MCF 10A (cell line): ENCODE data around the gene ZNF512. TPM values are rescaled to one million over a fixed set of nuclear protein-coding genes. Genes with fewer than 3 reads are reported as not detected.
"Not testable (repeated sequence)": the region's sequence is repeated elsewhere in the genome, so short reads cannot be mapped to it uniquely, and the experiment has no call there.

Experiments
- BruUV-seq: library from RNA; stranded (reverse); fragments of 400-500 nt; replicated peaks from 2 replicates; lab custom pipeline; 2021; lab: Mats Ljungman, UMichigan
- CTCF ChIA-PET: fragments of 300-600 bp; sonication (Branson Sonifier 250); formaldehyde crosslinking; extraction: SDS; loops from one replicate; lab custom pipeline; 2021; ENCODE audit warnings: antibody characterized with exemption, inconsistent platforms; lab: Yijun Ruan, JAX
- POLR2A ChIA-PET: fragments of 300-600, 350-650 bp; sonication (Branson Sonifier 250); formaldehyde crosslinking; extraction: SDS; loops from one replicate; lab custom pipeline; 2020; ENCODE audit warnings: antibody characterized with exemption, inconsistent platforms; lab: Yijun Ruan, JAX
- DNase-seq: peaks from one replicate; pipeline ENCODE4 v3.0.0-alpha.2; 2018; ENCODE audit not compliant: unreplicated experiment
- H3K27ac Mint-ChIP-seq: one replicate; pipeline ENCODE4 v1.8.0; 2022; ENCODE audit warnings: mild to moderate bottlenecking, low read depth, mixed read lengths; ENCODE audit not compliant: unreplicated experiment
- H3K27me3 Mint-ChIP-seq: one replicate; pipeline ENCODE4 v1.8.0; 2022; ENCODE audit warnings: mixed read lengths; ENCODE audit not compliant: insufficient read depth, unreplicated experiment
- H3K36me3 Mint-ChIP-seq: one replicate; pipeline ENCODE4 v1.8.0; 2022; ENCODE audit warnings: mild to moderate bottlenecking, moderate library complexity, mixed read lengths; ENCODE audit not compliant: insufficient read depth, unreplicated experiment
- H3K4me1 Mint-ChIP-seq: one replicate; pipeline ENCODE4 v1.8.0; 2022; ENCODE audit warnings: mixed read lengths; ENCODE audit not compliant: insufficient read depth, unreplicated experiment
- H3K4me3 Mint-ChIP-seq: one replicate; pipeline ENCODE4 v1.8.0; 2022; ENCODE audit warnings: mild to moderate bottlenecking, moderate library complexity, mixed read lengths; ENCODE audit not compliant: unreplicated experiment
- H3K9me3 Mint-ChIP-seq: one replicate; pipeline ENCODE4 v1.8.0; 2022; ENCODE audit warnings: mixed read lengths; ENCODE audit not compliant: unreplicated experiment
- CTCF ChIP-seq: fragments of 200-600 bp; IDR thresholded peaks from one replicate; pipeline ENCODE4 v1.8.0; 2022; ENCODE audit warnings: antibody characterized with exemption, mild to moderate bottlenecking; ENCODE audit not compliant: unreplicated experiment
- intact Hi-C: fragments of 100-400 bp; cut with micrococcal nuclease; formaldehyde crosslinking; loops from 2 replicates; pipeline ENCODE4 v1.14.1; 2022
- total RNA-seq: library from RNA; stranded (reverse); gene quantifications from 2 replicates; pipeline ENCODE4 v1.2.3, GENCODE V29; 2022

ZNF512 gene
- total RNA-seq, 1 experiment from 2014 or later = 19.9 TPM

GRCh38 chr2:27552941-27553340, 29.9 kb upstream of the ZNF512 start:
- CTCF ChIA-PET = no interaction called here
- H3K27ac Mint-ChIP-seq = no peak overlapping the region
- DNase-seq = no peak
- H3K27me3 Mint-ChIP-seq = no peaks in the 10 kb centered on the region
- no TSS peak for BruUV-seq
- POLR2A ChIA-PET = interaction anchor here (0.9 to 1.1 kb wide), 2 partner anchors 8 to 11 kb away, joined by 3 to 4 read pairs; no protein-coding TSS in a partner anchor
- no peak overlapping the region for H3K4me3 Mint-ChIP-seq
- H3K9me3 Mint-ChIP-seq = no peaks in the 10 kb centered on the region
- intact Hi-C loops = no loop called here
- no peaks in the 10 kb centered on the region for H3K4me1 Mint-ChIP-seq
- no peak for TF ChIP-seq CTCF
- no peaks in the 10 kb centered on the region for H3K36me3 Mint-ChIP-seq

GRCh38 chr2:27554451-27554850, 28.4 kb upstream of the ZNF512 start:
- BruUV-seq, H3K4me1 Mint-ChIP-seq, H3K4me3 Mint-ChIP-seq, H3K27me3 Mint-ChIP-seq, intact Hi-C loops, H3K9me3 Mint-ChIP-seq, DNase-seq, H3K27ac Mint-ChIP-seq, H3K36me3 Mint-ChIP-seq, CTCF ChIA-PET: not testable (repeated sequence)
- POLR2A ChIA-PET = interaction anchor here (0.7 kb wide), 1 partner anchor 28 kb away, joined by 6 read pairs; the partner anchor contains the start of gene ZNF512

GRCh38 chr2:27559228-27559627, 23.6 kb upstream of the ZNF512 start:
- Mint-ChIP-seq H3K9me3 (no peaks in the 10 kb centered on the region), H3K27ac (no peak overlapping the region), H3K4me1 (no peaks in the 10 kb centered on the region), H3K4me3 (no peak overlapping the region), H3K27me3 (no peaks in the 10 kb centered on the region), H3K36me3 (no peaks in the 10 kb centered on the region)
- DNase-seq = no peak
- intact Hi-C loops = no loop called here
- BruUV-seq = no TSS peak
- TF ChIP-seq CTCF = no peak
- POLR2A ChIA-PET = no interaction called here
- CTCF ChIA-PET = no interaction called here

GRCh38 chr2:27561060-27561459, 21.8 kb upstream of the ZNF512 start:
- CTCF ChIA-PET = no interaction called here
- no peak for TF ChIP-seq CTCF
- H3K4me1 Mint-ChIP-seq = peaks cover 2% of the 10 kb centered on the region
- no peaks in the 10 kb centered on the region for H3K9me3 Mint-ChIP-seq
- H3K36me3 Mint-ChIP-seq = no peaks in the 10 kb centered on the region
- BruUV-seq = no TSS peak
- H3K27ac Mint-ChIP-seq = no peak overlapping the region
- no peaks in the 10 kb centered on the region for H3K27me3 Mint-ChIP-seq
- no peak overlapping the region for H3K4me3 Mint-ChIP-seq
- POLR2A ChIA-PET = interaction anchor here (1.4 kb wide), 1 partner anchor 9 kb away, joined by 3 read pairs; no protein-coding TSS in a partner anchor
- no peak for DNase-seq
- intact Hi-C loops = no loop called here

- H3K36me3 Mint-ChIP-seq = no peaks in the 10 kb centered on the region
- H3K27me3 Mint-ChIP-seq = no peaks in the 10 kb centered on the region
- ChIA-PET POLR2A (interaction anchor here (0.6 kb wide), 1 partner anchor 1051 kb away, joined by 3 read pairs; no protein-coding TSS in a partner anchor), CTCF (interaction anchor here (0.6 kb wide), 1 partner anchor 40 kb away, joined by 4 read pairs; no protein-coding TSS in a partner anchor)
- peaks cover 6% of the 10 kb centered on the region for H3K4me1 Mint-ChIP-seq
- no TSS peak for BruUV-seq
- H3K4me3 Mint-ChIP-seq = no peak overlapping the region
- H3K27ac Mint-ChIP-seq = peak overlapping the region; percentile 13
- peak; percentile 11 for DNase-seq
- TF ChIP-seq CTCF = no peak
- intact Hi-C loops = no loop called here
- no peaks in the 10 kb centered on the region for H3K9me3 Mint-ChIP-seq
These were observed 16.2 kb upstream of the ZNF512 start for GRCh38 chr2:27566628-27567027.
